Ishikawa (cell line): ENCODE measurements around the gene HBE1.

Source experiments
- EP300 ChIP-seq: IDR thresholded peaks from 2 replicates; pipeline ENCODE4 v1.6.1; 2012; ENCODE audit warnings: borderline replicate concordance
- YY1 ChIP-seq: IDR thresholded peaks from 2 replicates; pipeline ENCODE4 v1.6.1; 2012; ENCODE audit warnings: low read depth

- TF ChIP-seq EP300 (no peak), YY1 (no peak)
These were observed 37.6 kb downstream of the HBE1 start for GRCh38 chr11:5232176-5232575.
